K562 (cell line): ENCODE data around the gene CDIPT. TPM values are rescaled to one million over a fixed set of nuclear protein-coding genes. Genes with fewer than 3 reads are reported as not detected.

ENCODE experiments used
- ATAC-seq: fragments of 200-7000 bp; cut with Tn5 transposase; 3 replicates; pipeline ENCODE4 v1.9.1; 2020; ENCODE audit warnings: moderate library complexity
- BruUV-seq: library from RNA; stranded (reverse); fragments of 400-500 nt; replicated peaks from 2 replicates; lab custom pipeline; 2021; lab: Mats Ljungman, UMichigan
- CTCF ChIA-PET: fragments of 300-600 bp; formaldehyde crosslinking; extraction: SDS; loops from one replicate; lab custom pipeline; 2021; ENCODE audit warnings: low intra/inter-chr PET ratio; lab: Yijun Ruan, JAX
- POLR2A ChIA-PET: fragments of 300-600, 350-650 bp; sonication (Branson Sonifier 250); formaldehyde crosslinking; extraction: SDS; loops from one replicate; lab custom pipeline; 2021; ENCODE audit warnings: antibody characterized with exemption, inconsistent platforms; lab: Yijun Ruan, JAX
- DNase-seq, 4 experiments: peaks; one replicate each; pipeline versions ENCODE4 v3.0.0 to v3.0.0-alpha.2; 2011 to 2018; ENCODE audit warnings: low spot score in 3 of 4, mixed read lengths in 3 of 4; ENCODE audit errors: extremely low read depth in 1 of 4
- FAIRE-seq: peaks from 2 replicates; lab custom pipeline; 2011; peaks lifted over from hg19 to GRCh38; lab: Jason Lieb, UNC
- H2AFZ ChIP-seq: 2 replicates; pipeline ENCODE4 v1.6.0; 2011; ENCODE audit warnings: low read depth, low read length, control low read depth, inconsistent platforms
- H3K27ac ChIP-seq: fragments of 200-600 bp; 3 replicates; pipeline ENCODE4 v1.8.0; 2011; ENCODE audit warnings: low read depth, mild to moderate bottlenecking, control low read depth, inconsistent platforms, low read length, moderate library complexity, mixed read lengths; ENCODE audit errors: extremely low read depth
- H3K27me3 ChIP-seq, 2 experiments: fragments of 300-600 bp in 1 of 2; 2 replicates in 1 of 2; 3 replicates in 1 of 2; pipeline versions ENCODE4 v1.6.0 to v1.8.0; 2011; ENCODE audit warnings: inconsistent platforms in 2 of 2, low read length in 2 of 2, mild to moderate bottlenecking in 1 of 2, mixed read lengths in 1 of 2, moderate library complexity in 1 of 2; ENCODE audit not compliant: control insufficient read depth in 2 of 2, insufficient read depth in 2 of 2
- H3K36me3 ChIP-seq: fragments of 300-600 bp; 3 replicates; pipeline ENCODE4 v1.8.0; 2011; ENCODE audit warnings: mild to moderate bottlenecking, low read length, inconsistent platforms; ENCODE audit not compliant: control insufficient read depth, insufficient read depth
- H3K4me1 ChIP-seq, 2 experiments: fragments of 200-600 bp in 1 of 2; replicated peaks in 1 of 2; 2 replicates in 1 of 2; 3 replicates in 1 of 2; pipeline versions ENCODE4 v1.5.1 to v1.8.0; 2011; ENCODE audit warnings: inconsistent platforms in 2 of 2, low read length in 2 of 2, mild to moderate bottlenecking in 1 of 2, mixed read lengths in 1 of 2, moderate library complexity in 1 of 2; ENCODE audit not compliant: control insufficient read depth in 2 of 2, insufficient read depth in 2 of 2
- H3K4me2 ChIP-seq: 2 replicates; pipeline ENCODE4 v1.6.1; 2011; ENCODE audit warnings: low read length, control low read depth, inconsistent platforms, mixed read lengths; ENCODE audit not compliant: insufficient read depth
- H3K4me3 ChIP-seq: fragments of 200-600 bp; sonication (generic), shearing (Covaris generic); 2 replicates; pipeline ENCODE4 v1.5.1; 2016; ENCODE audit warnings: control low read depth, inconsistent platforms
- H3K79me2 ChIP-seq: fragments of 200-600 bp; 3 replicates; pipeline ENCODE4 v1.8.0; 2011; ENCODE audit warnings: low read length, inconsistent platforms; ENCODE audit not compliant: control insufficient read depth, insufficient read depth
- H3K9ac ChIP-seq, 2 experiments: 2 replicates each; pipeline versions ENCODE4 v1.6.0 to v1.6.1; 2011; ENCODE audit warnings: low read depth in 2 of 2, low read length in 2 of 2, control low read depth in 1 of 2, inconsistent platforms in 1 of 2, mild to moderate bottlenecking in 1 of 2, mixed read lengths in 1 of 2; ENCODE audit not compliant: insufficient read depth in 1 of 2
- H3K9me1 ChIP-seq: one replicate; pipeline ENCODE4 v1.6.0; 2011; ENCODE audit warnings: inconsistent platforms, mild to moderate bottlenecking, low read length, moderate library complexity; ENCODE audit not compliant: control insufficient read depth, insufficient read depth
- H3K9me3 ChIP-seq: replicated peaks from 2 replicates; pipeline ENCODE4 v1.5.1; 2011; ENCODE audit warnings: low read depth, low read length, inconsistent platforms; ENCODE audit not compliant: control insufficient read depth, insufficient read depth
- H4K20me1 ChIP-seq: replicated peaks from 2 replicates; pipeline ENCODE4 v1.6.1; 2011; ENCODE audit warnings: low read length, inconsistent platforms, mixed read lengths; ENCODE audit not compliant: control insufficient read depth, insufficient read depth
- PPARD ChIP-seq: fragments of 250-450 bp; sonication (Bioruptor Pico); IDR thresholded peaks from 2 replicates; pipeline ENCODE4 v1.8.0; 2022; ENCODE audit warnings: inconsistent platforms, mild to moderate bottlenecking, moderate library complexity
- REST ChIP-seq, 2 experiments: fragments of 450-650 bp; formaldehyde crosslinking in 1 of 2; IDR thresholded peaks; 2 replicates each; pipeline versions ENCODE4 v1.4.0 to v1.6.1; 2014 to 2020; ENCODE audit warnings: mild to moderate bottlenecking in 2 of 2, borderline replicate concordance in 1 of 2, low read depth in 1 of 2
- TRIM24 ChIP-seq, 2 experiments: fragments of 450-650 bp; IDR thresholded peaks; 2 replicates each; pipeline ENCODE4 v1.6.1; 2016
- ZFX ChIP-seq: sonication (generic); formaldehyde crosslinking; IDR thresholded peaks from 2 replicates; pipeline ENCODE4 v1.8.0; 2022; ENCODE audit warnings: mild to moderate bottlenecking, missing genetic modification reagents, moderate library complexity
- WGBS: fragments of 100-300 bp; shearing (Covaris generic); methylation state at CpG from one replicate; pipeline ENCODE4 v1.1.6; 2016; ENCODE audit warnings: low coverage, mixed read lengths; ENCODE audit not compliant: insufficient coverage; ENCODE audit errors: missing lambda C conversion rate; 5-methylcytosine and 5-hydroxymethylcytosine counted together
- in situ Hi-C: fragments of 300-500 bp; cut with MboI; formaldehyde crosslinking; loops from 4 replicates; pipeline ENCODE4 v1.15.0; 2018; ENCODE audit warnings: inconsistent platforms, mixed read lengths
- intact Hi-C: fragments of 100-400 bp; cut with micrococcal nuclease; formaldehyde crosslinking; loops from 2 replicates; pipeline ENCODE4 v1.14.2; 2022
- polyA plus RNA-seq, 8 experiments: library from polyadenylated mRNA; depleted of rRNA in 4 of 8; stranded (reverse) in 5 of 8; unstranded in 3 of 8; fragments of >200 nt; fragmentation: Nextera tagmentation in 2 of 8; fragmentation: Illumina TruSeq in 1 of 8; extraction: Ambion mirVana in 2 of 8; extraction: Trizol in 1 of 8; gene quantifications; 2 replicates each; pipeline versions ENCODE4 v1.2.1 to v1.2.3, GENCODE V29; 2011 to 2014; ENCODE audit warnings: inconsistent platforms in 1 of 8, missing spikeins in 1 of 8
- total RNA-seq, 7 experiments: library from RNA; depleted of rRNA in 6 of 7; stranded (reverse); fragments of >200 nt in 6 of 7; fragmentation: Illumina TruSeq in 2 of 7; extraction: Trizol in 2 of 7; gene quantifications; 2 replicates each; pipeline versions ENCODE4 v1.2.1 to v1.2.3, GENCODE V29; 2011 to 2021; ENCODE audit warnings: low replicate concordance in 1 of 7

Gene CDIPT
- total and polyA plus RNA-seq, 9 of the 15 experiments (the other 6 are each of a cell fraction or from before 2014, with no cell fraction given) = 1.3 to 37.0 (median 23.0) TPM

GRCh38 chr16:29864205-29864604, 1.2 kb upstream of the CDIPT start:
- ChIA-PET CTCF (no interaction called here), POLR2A (interaction anchor here (0.7 kb wide), 1 partner anchor 13 kb away, joined by 3 read pairs; no protein-coding TSS in a partner anchor)
- H2AFZ ChIP-seq = peak overlapping the region; percentile 99
- H3K4me1 ChIP-seq = peaks cover 0 to 28% of the 10 kb centered on the region in 2 experiments; a peak in 3 of 5 replicates
- intact Hi-C loops = loop anchor here (5.0 kb wide), 1 partner anchor 143 kb away; no protein-coding TSS in a partner anchor
- no peaks in the 10 kb centered on the region for H3K9me1 ChIP-seq
- DNase-seq (no peak), ATAC-seq (no peak), FAIRE-seq (no peak)
- TF ChIP-seq ZFX (CRISPR knock-in tag) = peak; percentile 28; the same call in 1 of the 2 replicates
- no peak for TF ChIP-seq TRIM24 (IDR thresholded peaks at IDR 0.05)
- TF ChIP-seq PPARD (CRISPR knock-in tag) = no peak
- no peak for TF ChIP-seq REST (IDR thresholded peaks at IDR 0.05; ENCODE audit: borderline replicate concordance)
- TF ChIP-seq REST (CRISPR knock-in tag; IDR thresholded peaks at IDR 0.05; ENCODE audit: low read depth) = no peak
- H3K79me2 ChIP-seq = peaks cover 11% of the 10 kb centered on the region; the same call in 2 of the 3 replicates
- no peaks in the 10 kb centered on the region for H3K9me3 ChIP-seq
- no peak overlapping the region for H3K27ac ChIP-seq
- 47% methylated on average over 9 of the region's 9 CpGs for WGBS
- H3K27me3 ChIP-seq = no peaks in the 10 kb centered on the region; a peak in 1 of 5 replicates
- BruUV-seq = no TSS peak
- H3K4me3 ChIP-seq = no peak overlapping the region
- no peaks in the 10 kb centered on the region for H4K20me1 ChIP-seq
- in situ Hi-C loops = no loop called here
- peaks cover 17% of the 10 kb centered on the region; the same call in 2 of the 3 replicates for H3K36me3 ChIP-seq
- peak overlapping the region in 1 of 2 experiments; percentile 55; a peak in 2 of 4 replicates for H3K9ac ChIP-seq
- no peak overlapping the region for H3K4me2 ChIP-seq
